Hepatocyte (in vitro differentiated cells): ENCODE results near the gene ADGRB3.

Source experiments
- CTCF ChIP-seq: fragments of 200-600 bp; sonication (generic); IDR thresholded peaks from 2 replicates; pipeline ENCODE4 v1.5.1; 2016; ENCODE audit warnings: antibody characterized with exemption, mild to moderate bottlenecking; ENCODE audit not compliant: poor library complexity
- EZH2 ChIP-seq: fragments of 200-600 bp; sonication (generic); IDR thresholded peaks from 2 replicates; pipeline ENCODE4 v1.6.1; 2016; ENCODE audit warnings: antibody characterized with exemption, mild to moderate bottlenecking, borderline replicate concordance

GRCh38 chr6:68958327-68958726 is 323.2 kb downstream of the ADGRB3 start:
- TF ChIP-seq CTCF (peak; percentile 31), EZH2 (no peak)
